ENCODE data around the gene FAM151B.

The FAM151B gene

DNA sequence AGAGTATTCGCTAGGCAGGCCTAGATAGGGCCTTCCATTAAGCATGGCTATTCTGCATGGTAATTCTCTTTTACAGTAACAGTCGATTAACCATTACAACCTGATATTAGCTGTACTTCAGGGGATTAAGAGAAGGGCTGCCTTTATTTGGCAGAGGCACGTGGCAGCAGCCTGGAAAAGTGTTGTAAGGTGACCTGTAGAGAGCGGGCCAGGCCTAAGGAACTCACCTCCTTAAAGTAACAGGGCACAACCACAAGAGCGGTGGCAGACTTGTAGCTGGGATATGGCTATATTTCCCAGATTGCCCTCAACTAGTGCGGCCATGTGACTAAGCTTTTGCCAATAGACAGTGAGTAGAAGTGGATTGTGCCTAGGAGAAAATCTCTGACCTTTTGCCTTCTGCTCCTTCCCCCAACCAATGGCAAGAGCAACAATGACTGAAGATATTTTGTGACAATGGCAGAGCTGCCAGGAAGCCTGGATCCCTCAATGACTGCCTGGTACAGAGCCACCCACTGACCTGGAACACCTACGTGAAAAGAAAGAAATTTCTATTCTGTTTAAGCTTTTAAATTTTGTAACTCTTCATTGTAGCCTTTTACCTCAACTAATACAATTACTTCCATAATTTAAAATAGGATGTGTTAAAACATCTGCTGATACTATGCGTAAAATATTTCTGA is 101.1 kb downstream of the FAM151B start:
- no peak for DNase-seq (ENCODE audit: low read depth)

DNA sequence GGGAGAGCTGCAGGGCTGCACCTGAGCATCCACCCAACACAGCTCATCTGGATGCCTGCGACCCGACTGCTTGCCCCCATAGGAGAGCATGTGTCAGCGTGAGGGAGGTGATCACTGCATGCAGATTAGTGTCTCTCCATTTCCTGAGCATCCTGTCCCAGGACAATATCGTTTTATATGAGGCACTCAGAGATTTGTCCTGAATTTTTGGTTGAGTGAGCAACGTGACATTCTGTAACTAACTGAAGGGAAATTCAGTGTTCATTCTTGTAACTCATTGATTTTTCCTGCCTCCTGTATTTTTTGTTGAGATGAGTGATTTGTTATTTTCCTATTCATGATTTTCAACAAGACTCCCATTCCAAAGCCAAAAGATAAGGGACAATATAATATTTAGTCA is 102.9 kb downstream of the FAM151B start:
- DNase-seq (ENCODE audit: low read depth) = no peak

DNA sequence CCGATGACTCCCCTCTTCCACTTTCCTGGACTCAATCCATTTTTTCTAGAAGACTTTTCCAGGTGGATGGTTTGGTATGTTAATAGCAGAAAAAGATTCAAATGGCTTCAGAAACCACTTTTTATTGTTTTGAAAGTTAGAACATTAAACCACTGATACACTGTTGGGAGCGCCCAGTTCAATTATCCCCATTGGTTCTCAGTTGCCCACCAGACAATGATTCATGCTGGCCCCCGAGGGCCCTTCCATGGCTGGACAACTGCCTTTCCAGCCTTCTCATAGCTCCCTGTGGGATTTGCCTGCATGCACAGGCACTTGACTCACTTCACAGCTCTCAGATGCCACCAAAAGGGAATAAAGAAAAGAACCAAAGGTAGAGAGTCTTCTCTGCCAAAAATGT is 103.5 kb downstream of the FAM151B start:
- no peak for DNase-seq (ENCODE audit: low read depth)

DNA sequence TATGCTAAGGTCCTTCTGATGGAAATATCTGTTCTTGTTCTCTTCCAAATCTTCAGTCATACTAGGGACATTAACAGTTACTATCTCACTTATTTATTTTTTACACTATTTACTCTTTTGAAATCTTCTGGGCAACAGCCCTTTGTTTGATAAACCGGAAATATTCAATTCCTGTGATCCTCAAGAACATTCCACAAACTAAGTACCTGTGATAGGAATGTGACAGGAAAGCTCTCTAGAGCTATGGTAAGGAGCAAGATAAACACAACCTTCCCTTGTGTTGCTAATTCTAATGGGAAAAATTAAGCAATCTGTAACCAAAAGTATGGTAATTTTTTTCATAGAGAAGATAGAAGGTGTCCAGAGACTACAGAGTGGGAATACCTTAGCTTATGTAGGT is 104.2 kb downstream of the FAM151B start:
- DNase-seq (ENCODE audit: low read depth) = no peak
